Type B pancreatic cell (in vitro differentiated cells): ENCODE results near the gene SSH3. TPM values are rescaled to one million over a fixed set of nuclear protein-coding genes. Genes with fewer than 3 reads are reported as not detected.

Experiments
- DNase-seq: peaks from one replicate; pipeline ENCODE4 v3.0.0; 2021; ENCODE audit warnings: mixed read lengths; ENCODE audit not compliant: unreplicated experiment; ENCODE audit errors: extremely low spot score
- H3K27ac Mint-ChIP-seq: 2 replicates; pipeline ENCODE4 v1.8.0; 2021; ENCODE audit warnings: mild to moderate bottlenecking, mixed read lengths
- H3K27me3 Mint-ChIP-seq: 2 replicates; pipeline ENCODE4 v1.8.0; 2021; ENCODE audit warnings: mixed read lengths
- H3K36me3 Mint-ChIP-seq: 2 replicates; pipeline ENCODE4 v1.8.0; 2021; ENCODE audit warnings: mixed read lengths
- H3K4me1 Mint-ChIP-seq: one replicate; pipeline ENCODE4 v1.8.0; 2021; ENCODE audit warnings: mixed read lengths; ENCODE audit not compliant: unreplicated experiment
- H3K4me3 Mint-ChIP-seq: 2 replicates; pipeline ENCODE4 v1.8.0; 2021; ENCODE audit warnings: mild to moderate bottlenecking, mixed read lengths
- H3K9me3 Mint-ChIP-seq: 2 replicates; pipeline ENCODE4 v1.8.0; 2021; ENCODE audit warnings: mixed read lengths
- total RNA-seq: library from RNA; stranded (reverse); gene quantifications from 2 replicates; pipeline ENCODE4 v1.2.1, GENCODE V29; 2021; ENCODE audit warnings: low replicate concordance
- TF ChIP-seq, protein P1 (sequence below): fragments of 200-600 bp; sonication (generic); conservative IDR thresholded peaks from 2 replicates; pipeline ENCODE4 v1.5.0; 2021; ENCODE audit warnings: antibody characterized with exemption, mild to moderate bottlenecking

Gene SSH3
- total RNA-seq, 1 donor from 2014 or later = 32.0 TPM

DNA sequence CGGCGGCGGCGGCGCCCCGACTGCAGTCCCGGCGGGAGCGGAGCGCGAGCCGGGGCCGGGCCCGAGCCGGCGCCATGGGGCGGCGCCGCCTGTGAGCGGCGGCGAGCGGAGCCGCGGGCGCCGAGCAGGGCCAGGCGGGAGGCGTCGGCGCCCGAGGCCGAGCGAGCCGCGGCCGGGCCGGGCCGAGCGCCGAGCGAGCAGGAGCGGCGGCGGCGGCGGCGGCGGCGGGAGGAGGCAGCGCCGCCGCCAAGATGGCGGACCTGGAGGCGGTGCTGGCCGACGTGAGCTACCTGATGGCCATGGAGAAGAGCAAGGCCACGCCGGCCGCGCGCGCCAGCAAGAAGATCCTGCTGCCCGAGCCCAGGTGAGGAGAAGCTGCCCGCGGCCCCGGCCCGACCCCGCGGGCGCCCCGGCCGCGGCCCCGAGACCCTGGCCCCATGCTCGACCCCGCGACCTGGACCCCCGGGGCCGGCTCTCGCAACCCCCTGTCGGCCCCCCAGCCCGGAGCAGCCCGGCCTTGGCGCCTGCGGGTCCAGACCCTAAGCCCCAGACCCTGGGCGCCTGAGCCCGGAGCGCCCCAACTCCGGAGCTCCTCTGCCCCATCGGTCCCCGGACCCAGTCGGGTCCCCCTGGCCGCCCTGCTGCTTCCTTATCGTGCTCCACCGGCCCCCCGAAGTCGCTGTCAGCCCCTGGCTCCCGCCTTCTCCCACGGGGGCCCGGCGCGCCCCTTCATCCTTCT lies 36.7 kb upstream of the SSH3 start, which contains the start of gene GRK2:
TSS of gene GRK2 (plus strand) at position 25 of the 739 bp plus-strand sequence. CDS start at position 252, 227 bp downstream.
- peaks cover 42% of the 10 kb centered on the region for H3K4me1 Mint-ChIP-seq
- no peak for DNase-seq

DNA sequence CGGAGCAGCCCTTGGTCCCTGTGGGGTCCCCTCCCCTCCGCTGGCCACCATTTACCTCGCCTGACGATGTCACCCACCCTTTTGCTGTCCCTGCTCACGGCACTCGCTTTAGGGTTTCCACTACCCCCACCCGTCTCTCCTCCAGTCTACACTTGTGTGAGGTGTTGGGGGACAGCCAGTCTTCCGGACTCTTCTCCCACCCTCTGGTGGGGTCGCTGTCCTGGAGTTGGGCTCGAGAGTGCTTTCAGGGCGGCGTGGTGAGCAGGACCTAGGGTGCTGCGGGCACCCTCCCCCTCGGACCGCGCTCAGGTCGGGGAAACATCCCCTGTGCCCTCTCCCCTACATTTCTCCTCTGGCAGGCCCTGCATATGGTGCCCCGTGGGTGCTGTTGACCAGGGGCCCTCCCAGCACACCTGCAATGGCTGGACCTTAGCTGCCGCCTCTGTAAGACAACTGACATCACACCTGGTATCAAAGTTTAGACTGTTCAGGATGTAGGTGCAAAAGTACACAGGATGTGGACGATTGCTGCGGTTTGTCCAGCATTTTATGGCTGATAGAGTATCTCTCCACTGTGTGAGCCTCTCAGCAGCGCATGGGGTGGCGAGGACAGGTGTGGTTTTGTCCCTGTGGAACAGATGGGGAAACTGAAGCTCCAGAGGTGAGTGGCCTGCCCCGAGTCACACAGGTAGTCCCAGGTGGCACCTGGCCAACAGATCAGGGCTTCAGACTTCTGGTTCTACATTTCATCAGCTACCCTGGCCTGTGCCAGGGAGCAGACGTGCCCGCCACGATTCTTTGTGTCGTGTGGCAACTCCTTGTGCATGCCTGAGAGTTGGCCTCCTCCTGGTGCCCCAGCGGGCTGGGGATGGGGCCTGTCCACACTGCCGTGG lies 35.9 kb upstream of the SSH3 start:
- Mint-ChIP-seq H3K4me3 (peak overlapping the region; percentile 93), H3K9me3 (no peaks in the 10 kb centered on the region), H3K27ac (peak overlapping the region; percentile 90), H3K36me3 (no peaks in the 10 kb centered on the region), H3K27me3 (no peaks in the 10 kb centered on the region), H3K4me1 (peaks cover 36% of the 10 kb centered on the region)
- DNase-seq = no peak
- TF ChIP-seq, protein P1, sequence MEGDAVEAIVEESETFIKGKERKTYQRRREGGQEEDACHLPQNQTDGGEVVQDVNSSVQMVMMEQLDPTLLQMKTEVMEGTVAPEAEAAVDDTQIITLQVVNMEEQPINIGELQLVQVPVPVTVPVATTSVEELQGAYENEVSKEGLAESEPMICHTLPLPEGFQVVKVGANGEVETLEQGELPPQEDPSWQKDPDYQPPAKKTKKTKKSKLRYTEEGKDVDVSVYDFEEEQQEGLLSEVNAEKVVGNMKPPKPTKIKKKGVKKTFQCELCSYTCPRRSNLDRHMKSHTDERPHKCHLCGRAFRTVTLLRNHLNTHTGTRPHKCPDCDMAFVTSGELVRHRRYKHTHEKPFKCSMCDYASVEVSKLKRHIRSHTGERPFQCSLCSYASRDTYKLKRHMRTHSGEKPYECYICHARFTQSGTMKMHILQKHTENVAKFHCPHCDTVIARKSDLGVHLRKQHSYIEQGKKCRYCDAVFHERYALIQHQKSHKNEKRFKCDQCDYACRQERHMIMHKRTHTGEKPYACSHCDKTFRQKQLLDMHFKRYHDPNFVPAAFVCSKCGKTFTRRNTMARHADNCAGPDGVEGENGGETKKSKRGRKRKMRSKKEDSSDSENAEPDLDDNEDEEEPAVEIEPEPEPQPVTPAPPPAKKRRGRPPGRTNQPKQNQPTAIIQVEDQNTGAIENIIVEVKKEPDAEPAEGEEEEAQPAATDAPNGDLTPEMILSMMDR = no peak

More for the DNA sequence above, 36.7 kb upstream of the SSH3 start, which contains the start of gene GRK2:
- no peaks in the 10 kb centered on the region for H3K27me3 Mint-ChIP-seq
- H3K27ac Mint-ChIP-seq = peak within 1 kb of the TSS; percentile 90
- H3K36me3 Mint-ChIP-seq = no peaks in the 10 kb centered on the region
- TF ChIP-seq, protein P1 = no peak
- no peaks in the 10 kb centered on the region for H3K9me3 Mint-ChIP-seq
- peak within 1 kb of the TSS; percentile 93 for H3K4me3 Mint-ChIP-seq

DNA sequence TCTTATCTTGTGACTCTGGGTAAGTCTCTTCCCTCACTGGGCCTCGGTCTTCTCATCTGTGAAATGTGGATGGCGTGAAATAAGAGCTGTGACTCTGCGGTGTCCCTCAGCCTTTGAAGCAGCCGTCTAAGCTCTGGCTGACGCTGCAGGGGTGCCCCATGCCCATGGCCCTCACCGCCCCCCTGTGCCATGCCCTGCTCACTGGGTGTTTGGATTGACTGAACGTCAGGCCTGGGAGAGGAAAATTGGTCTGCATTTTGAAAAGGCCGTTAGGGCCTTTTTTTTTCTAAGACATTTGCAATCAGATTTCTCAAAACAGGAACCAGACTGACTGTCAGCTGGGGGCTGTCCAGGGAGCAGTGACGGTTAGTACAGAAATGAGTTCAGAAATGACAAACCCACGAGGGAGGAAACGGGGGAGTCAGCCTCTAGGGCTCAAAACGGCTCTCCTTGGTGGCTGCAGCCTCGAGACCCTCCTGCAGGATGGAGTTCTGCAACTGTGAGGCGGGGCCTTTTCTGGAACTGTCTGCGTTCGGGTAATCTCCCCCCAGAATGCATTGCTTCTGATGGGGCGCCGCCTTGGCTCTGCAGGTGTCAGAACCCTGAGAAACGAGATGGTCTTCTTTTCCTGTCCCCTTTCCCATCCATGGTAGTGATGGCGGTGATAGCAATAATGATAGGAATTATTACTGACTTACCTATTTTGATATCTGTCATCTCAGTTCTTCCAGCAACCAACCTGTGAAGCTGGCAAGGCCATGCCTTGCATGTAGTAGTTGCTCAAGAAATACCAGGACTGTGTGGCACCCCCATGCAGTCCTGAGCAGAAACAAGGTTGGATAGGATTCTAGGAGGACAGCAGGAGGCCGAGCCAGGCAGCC lies 35.0 kb upstream of the SSH3 start:
- TF ChIP-seq, protein P1 = no peak
- Mint-ChIP-seq H3K27ac (peak overlapping the region; percentile 63), H3K36me3 (no peaks in the 10 kb centered on the region), H3K27me3 (no peaks in the 10 kb centered on the region), H3K4me3 (peak overlapping the region; percentile 93), H3K4me1 (peaks cover 28% of the 10 kb centered on the region), H3K9me3 (no peaks in the 10 kb centered on the region)
- DNase-seq = no peak

DNA sequence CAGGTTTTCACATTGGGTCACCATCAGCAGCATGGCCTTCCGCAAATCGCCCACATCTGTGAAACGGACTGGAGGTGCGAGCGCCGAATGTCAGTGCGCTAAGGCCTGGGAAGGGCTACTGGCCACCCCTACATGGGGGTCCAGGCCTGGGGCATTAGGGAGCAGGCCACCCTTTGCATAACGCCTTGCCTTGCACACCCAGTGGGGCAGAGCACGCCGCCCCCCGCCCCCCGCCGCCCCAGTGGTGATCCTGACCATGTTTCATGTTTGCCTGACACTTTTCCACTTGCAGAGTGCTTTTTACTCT lies 34.4 kb upstream of the SSH3 start:
- TF ChIP-seq, protein P1 = no peak
- H3K4me1 Mint-ChIP-seq = peaks cover 28% of the 10 kb centered on the region
- no peaks in the 10 kb centered on the region for H3K36me3 Mint-ChIP-seq
- H3K9me3 Mint-ChIP-seq = no peaks in the 10 kb centered on the region
- DNase-seq = no peak
- H3K27me3 Mint-ChIP-seq = no peaks in the 10 kb centered on the region
- no peak overlapping the region for H3K27ac Mint-ChIP-seq
- peak overlapping the region; percentile 70 for H3K4me3 Mint-ChIP-seq
